ENCODE measurements around the gene MS4A4E. TPM values are rescaled to one million over a fixed set of nuclear protein-coding genes. Genes with fewer than 3 reads are reported as not detected.

The MS4A4E gene
- total RNA-seq, 1 donor = not detected

GRCh38 chr11:60274416-60274815 lies 31.5 kb upstream of the MS4A4E start:
- no peak for TF ChIP-seq CTCF (IDR thresholded peaks at IDR 0.05; ENCODE audit: insufficient read depth, low read depth, low read length)
- H3K4me3 ChIP-seq (ENCODE audit: low read depth, low read length) = no peak overlapping the region
- DNase-seq (ENCODE audit: low read depth) = no peak

GRCh38 chr11:60265373-60266214 lies 22.7 kb upstream of the MS4A4E start:
- peak; percentile 67 for TF ChIP-seq CTCF (IDR thresholded peaks at IDR 0.05; ENCODE audit: insufficient read depth, low read depth, low read length)
- no peak overlapping the region for H3K4me3 ChIP-seq (ENCODE audit: low read depth, low read length)
- peak; percentile 23 for DNase-seq (ENCODE audit: low read depth)

GRCh38 chr11:60264644-60265043 lies 21.7 kb upstream of the MS4A4E start:
- TF ChIP-seq CTCF (IDR thresholded peaks at IDR 0.05; ENCODE audit: insufficient read depth, low read depth, low read length) = no peak
- DNase-seq (ENCODE audit: low read depth) = no peak
- no peak overlapping the region for H3K4me3 ChIP-seq (ENCODE audit: low read depth, low read length)

GRCh38 chr11:60263402-60263801 lies 20.5 kb upstream of the MS4A4E start:
- no peak overlapping the region for H3K4me3 ChIP-seq (ENCODE audit: low read depth, low read length)
- DNase-seq (ENCODE audit: low read depth) = no peak
- no peak for TF ChIP-seq CTCF (IDR thresholded peaks at IDR 0.05; ENCODE audit: insufficient read depth, low read depth, low read length)

- DNase-seq (ENCODE audit: low read depth) = no peak
- TF ChIP-seq CTCF (IDR thresholded peaks at IDR 0.05; ENCODE audit: insufficient read depth, low read depth, low read length) = no peak
- H3K4me3 ChIP-seq (ENCODE audit: low read depth, low read length) = no peak overlapping the region
These were observed 18.1 kb upstream of the MS4A4E start for GRCh38 chr11:60261014-60261413.

GRCh38 chr11:60257956-60258722 lies 15.2 kb upstream of the MS4A4E start:
- no peak for TF ChIP-seq CTCF (IDR thresholded peaks at IDR 0.05; ENCODE audit: insufficient read depth, low read depth, low read length)
- H3K4me3 ChIP-seq (ENCODE audit: low read depth, low read length) = no peak overlapping the region
- DNase-seq (ENCODE audit: low read depth) = no peak

Data from fibroblast of villous mesenchyme (primary cell).